Mesendoderm (in vitro differentiated cells): ENCODE data around the gene AP1M2.
"Not testable (repeated sequence)": the region's sequence is repeated elsewhere in the genome, so short reads cannot be mapped to it uniquely, and the experiment has no call there.

Source experiments
- DNase-seq: peaks from one replicate; pipeline ENCODE4 v3.0.0; 2013
- H2AK5ac ChIP-seq: 2 replicates; pipeline ENCODE4 v1.6.1; 2013; ENCODE audit warnings: low read length, inconsistent platforms
- H2BK120ac ChIP-seq: 2 replicates; pipeline ENCODE4 v1.6.1; 2013; ENCODE audit warnings: low read depth, mild to moderate bottlenecking, low read length, moderate library complexity, mixed read lengths
- H2BK15ac ChIP-seq: replicated peaks from 2 replicates; pipeline ENCODE4 v1.6.1; 2013; ENCODE audit warnings: low read depth, mild to moderate bottlenecking, moderate library complexity
- H2BK5ac ChIP-seq: 2 replicates; pipeline ENCODE4 v1.6.1; 2013; ENCODE audit warnings: low read length, inconsistent platforms
- H3K18ac ChIP-seq: 2 replicates; pipeline ENCODE4 v1.6.1; 2013; ENCODE audit warnings: mild to moderate bottlenecking, low read length, mixed read lengths
- H3K23ac ChIP-seq: one replicate; pipeline ENCODE4 v1.6.1; 2013; ENCODE audit warnings: low read length
- H3K27ac ChIP-seq: 2 replicates; pipeline ENCODE4 v1.5.1; 2013; ENCODE audit warnings: low read depth, mild to moderate bottlenecking, inconsistent platforms, low read length, moderate library complexity
- H3K27me3 ChIP-seq: 2 replicates; pipeline ENCODE4 v1.6.1; 2013; ENCODE audit warnings: low read length, control low read depth, mild to moderate bottlenecking, inconsistent platforms; ENCODE audit not compliant: insufficient read depth, poor library complexity
- H3K36me3 ChIP-seq: 2 replicates; pipeline ENCODE4 v1.6.1; 2013; ENCODE audit warnings: low read length, inconsistent platforms; ENCODE audit not compliant: control insufficient read depth, insufficient read depth
- H3K4ac ChIP-seq: one replicate; pipeline ENCODE4 v1.6.1; 2013; ENCODE audit warnings: low read depth, mild to moderate bottlenecking, low read length, moderate library complexity
- H3K4me1 ChIP-seq: 2 replicates; pipeline ENCODE4 v1.6.1; 2013; ENCODE audit warnings: low read depth, low read length, inconsistent platforms; ENCODE audit not compliant: control insufficient read depth
- H3K4me2 ChIP-seq: 2 replicates; pipeline ENCODE4 v1.6.1; 2013; ENCODE audit warnings: low read length
- H3K4me3 ChIP-seq: 2 replicates; pipeline ENCODE4 v1.5.1; 2013; ENCODE audit warnings: mild to moderate bottlenecking, low read length
- H3K56ac ChIP-seq: one replicate; pipeline ENCODE4 v1.6.1; 2013; ENCODE audit warnings: low read length
- H3K79me1 ChIP-seq: 2 replicates; pipeline ENCODE4 v1.6.1; 2013; ENCODE audit warnings: low read length, inconsistent platforms
- H3K79me2 ChIP-seq: 2 replicates; pipeline ENCODE4 v1.6.1; 2013; ENCODE audit warnings: mild to moderate bottlenecking, low read length; ENCODE audit not compliant: control insufficient read depth, insufficient read depth
- H3K9ac ChIP-seq: 2 replicates; pipeline ENCODE4 v1.6.1; 2013; ENCODE audit warnings: low read length, inconsistent platforms
- H4K5ac ChIP-seq: one replicate; pipeline ENCODE4 v1.6.1; 2013; ENCODE audit warnings: low read length
- H4K8ac ChIP-seq: one replicate; pipeline ENCODE4 v1.6.1; 2013; ENCODE audit warnings: low read depth, mild to moderate bottlenecking, control low read depth, low read length, moderate library complexity
- WGBS: extraction: QIAGEN DNeasy Blood & Tissue Kit; methylation state at CpG from one replicate; pipeline ENCODE4 v1.1.7; 2013; ENCODE audit warnings: low lambda C conversion rate, missing lambda C conversion rate; ENCODE audit not compliant: insufficient coverage; ENCODE audit errors: extremely low coverage; 5-methylcytosine and 5-hydroxymethylcytosine counted together

AP1M2 gene

GRCh38 chr19:10543059-10543419, 44.1 kb downstream of the AP1M2 start:
- Histone ChIP-seq H3K27me3 (no peaks in the 10 kb centered on the region), H3K23ac (no peak overlapping the region), H3K4me3 (no peak overlapping the region), H3K56ac (no peak overlapping the region), H2BK15ac (no peak overlapping the region), H3K79me1 (peaks cover 4% of the 10 kb centered on the region), H3K79me2 (no peaks in the 10 kb centered on the region), H3K4ac (no peak overlapping the region), H3K4me1 (no peaks in the 10 kb centered on the region), H2BK5ac (no peak overlapping the region), H3K9ac (no peak overlapping the region), H2AK5ac (no peak overlapping the region), H4K8ac (no peak overlapping the region), H2BK120ac (no peak overlapping the region), H3K4me2 (no peak overlapping the region), H3K18ac (no peak overlapping the region), H3K36me3 (no peaks in the 10 kb centered on the region), H3K27ac (no peak overlapping the region), H4K5ac (no peak overlapping the region)
- WGBS, result no CpG with 5 or more reads among the region's 8 CpGs
- DNase-seq, result no peak

- H3K79me2 ChIP-seq, H3K56ac ChIP-seq, H3K36me3 ChIP-seq, H3K4me2 ChIP-seq, H3K23ac ChIP-seq, H2BK120ac ChIP-seq, H2AK5ac ChIP-seq, H3K27me3 ChIP-seq, H3K4me1 ChIP-seq, H3K27ac ChIP-seq, H4K5ac ChIP-seq, H3K4me3 ChIP-seq, H4K8ac ChIP-seq, H2BK5ac ChIP-seq, H3K79me1 ChIP-seq, H3K4ac ChIP-seq, H2BK15ac ChIP-seq, H3K18ac ChIP-seq, H3K9ac ChIP-seq, DNase-seq: not testable (repeated sequence)
- no CpG with 5 or more reads among the region's 9 CpGs for WGBS
Observed at GRCh38 chr19:10539016-10539415, 48.1 kb downstream of the AP1M2 start.

DNA sequence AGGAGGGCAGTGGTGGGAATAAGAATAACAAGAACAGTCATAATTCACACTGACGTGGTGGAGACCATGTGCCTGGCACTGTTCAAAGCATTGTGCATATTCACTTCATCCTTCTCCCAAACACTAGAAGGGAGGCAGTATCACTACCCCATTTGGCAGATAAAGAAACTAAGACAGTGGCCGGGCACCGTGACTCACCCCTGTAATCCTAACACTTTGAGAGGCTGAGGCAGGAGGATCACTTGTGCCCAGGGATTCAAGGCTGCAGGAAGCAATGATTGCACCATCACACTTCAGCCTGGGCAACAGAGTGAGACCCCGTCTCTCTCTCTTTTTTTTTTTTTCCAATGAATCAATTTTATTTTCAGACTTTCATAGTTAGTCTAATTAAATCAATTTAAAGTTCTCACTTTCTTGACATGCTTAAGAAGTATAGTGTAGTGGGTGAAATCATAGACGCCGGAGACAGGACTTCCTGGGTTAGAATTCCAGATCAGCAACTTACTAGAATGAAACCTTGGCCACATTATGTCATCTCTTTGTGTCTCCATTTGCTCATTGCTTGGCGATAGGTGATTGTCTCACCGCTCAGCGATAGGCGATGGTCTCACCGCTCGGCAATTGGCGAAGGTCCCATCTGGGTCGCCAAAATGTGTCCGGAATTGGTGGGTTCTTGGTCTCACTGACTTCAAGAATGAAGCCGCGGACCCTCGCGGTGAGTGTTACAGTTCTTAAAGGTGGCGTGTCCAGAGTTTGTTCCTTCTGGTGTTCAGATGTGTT, 48.7 kb downstream of the AP1M2 start:
- no peaks in the 10 kb centered on the region for H3K79me1 ChIP-seq
- no peak overlapping the region for H3K27ac ChIP-seq
- H4K5ac ChIP-seq, result no peak overlapping the region
- WGBS, result no CpG with 5 or more reads among the region's 20 CpGs
- no peak overlapping the region for H3K23ac ChIP-seq
- no peaks in the 10 kb centered on the region for H3K4me1 ChIP-seq
- H3K79me2 ChIP-seq, result no peaks in the 10 kb centered on the region
- no peak overlapping the region for H3K9ac ChIP-seq
- H2AK5ac ChIP-seq, result no peak overlapping the region
- H3K4me2 ChIP-seq, result no peak overlapping the region
- H2BK120ac ChIP-seq, result no peak overlapping the region
- no peaks in the 10 kb centered on the region for H3K36me3 ChIP-seq
- no peak overlapping the region for H3K4me3 ChIP-seq
- no peak overlapping the region for H3K56ac ChIP-seq
- DNase-seq, result no peak
- H4K8ac ChIP-seq, result no peak overlapping the region
- H2BK15ac ChIP-seq, result no peak overlapping the region
- H2BK5ac ChIP-seq, result no peak overlapping the region
- H3K4ac ChIP-seq, result no peak overlapping the region
- H3K27me3 ChIP-seq, result no peaks in the 10 kb centered on the region
- H3K18ac ChIP-seq, result no peak overlapping the region

GRCh38 chr19:10537668-10538067, 49.4 kb downstream of the AP1M2 start:
- no peak overlapping the region for H4K5ac ChIP-seq
- no peak overlapping the region for H2BK15ac ChIP-seq
- H3K4me3 ChIP-seq, result no peak overlapping the region
- H3K79me1 ChIP-seq, result no peaks in the 10 kb centered on the region
- no peak overlapping the region for H3K9ac ChIP-seq
- no CpG with 5 or more reads among the region's 11 CpGs for WGBS
- no peak for DNase-seq
- no peak overlapping the region for H2BK120ac ChIP-seq
- no peaks in the 10 kb centered on the region for H3K79me2 ChIP-seq
- no peaks in the 10 kb centered on the region for H3K4me1 ChIP-seq
- H3K23ac ChIP-seq, result no peak overlapping the region
- H3K27ac ChIP-seq, result no peak overlapping the region
- no peak overlapping the region for H3K18ac ChIP-seq
- H3K4me2 ChIP-seq, result no peak overlapping the region
- H4K8ac ChIP-seq, result no peak overlapping the region
- H3K4ac ChIP-seq, result no peak overlapping the region
- H2BK5ac ChIP-seq, result no peak overlapping the region
- H3K56ac ChIP-seq, result no peak overlapping the region
- no peaks in the 10 kb centered on the region for H3K27me3 ChIP-seq
- no peak overlapping the region for H2AK5ac ChIP-seq
- no peaks in the 10 kb centered on the region for H3K36me3 ChIP-seq

DNA sequence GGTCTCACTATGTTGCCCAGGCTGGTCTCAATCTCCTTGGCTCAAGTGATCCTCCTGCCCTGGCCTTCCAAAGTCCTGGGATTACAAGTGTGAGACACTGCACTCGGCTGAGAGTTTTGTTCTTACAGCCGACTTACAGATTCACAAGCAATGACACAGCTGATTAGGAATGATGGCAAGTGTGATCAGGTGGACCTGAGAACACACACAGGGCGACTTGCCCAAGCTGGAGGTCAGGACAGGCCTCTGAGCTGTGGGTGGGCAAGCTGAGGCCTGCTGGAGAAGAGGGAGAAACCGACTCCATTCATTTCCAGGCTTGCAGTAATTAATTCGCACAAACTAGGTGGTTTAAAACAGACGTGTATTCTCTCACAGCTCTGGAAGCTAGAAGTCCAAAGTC, 51.5 kb downstream of the AP1M2 start:
- Histone ChIP-seq H3K36me3 (no peaks in the 10 kb centered on the region), H2BK15ac (no peak overlapping the region), H2BK5ac (no peak overlapping the region), H4K5ac (no peak overlapping the region), H3K4ac (no peak overlapping the region), H3K9ac (no peak overlapping the region), H3K18ac (no peak overlapping the region), H3K56ac (no peak overlapping the region), H3K27ac (no peak overlapping the region), H2BK120ac (no peak overlapping the region), H3K79me1 (no peaks in the 10 kb centered on the region), H3K27me3 (no peaks in the 10 kb centered on the region), H3K4me1 (no peaks in the 10 kb centered on the region), H3K23ac (no peak overlapping the region), H4K8ac (no peak overlapping the region), H2AK5ac (no peak overlapping the region), H3K4me2 (no peak overlapping the region), H3K4me3 (no peak overlapping the region), H3K79me2 (no peaks in the 10 kb centered on the region)
- DNase-seq, result no peak
- no CpG with 5 or more reads among the region's 6 CpGs for WGBS
